DND-41 (cell line): ENCODE measurements around the gene MGA.

Source experiments
- ATAC-seq: fragments of 200-7000 bp; cut with Tn5 transposase; 3 replicates; pipeline ENCODE4 v1.9.1; 2021; ENCODE audit warnings: low read depth; ENCODE audit not compliant: insufficient read depth
- DNase-seq: peaks from one replicate; pipeline ENCODE4 v3.0.0-alpha.2; 2020
- H2AFZ ChIP-seq: 2 replicates; pipeline ENCODE4 v1.6.0; 2012; ENCODE audit warnings: low read depth, low read length
- H3K27ac ChIP-seq: 2 replicates; pipeline ENCODE4 v1.5.1; 2012; ENCODE audit warnings: low read length, inconsistent platforms
- H3K27me3 ChIP-seq: fragments of 200-600 bp; sonication (generic); 2 replicates; pipeline ENCODE4 v1.6.0; 2012; ENCODE audit warnings: low read length, mild to moderate bottlenecking, inconsistent platforms; ENCODE audit not compliant: insufficient read depth, poor library complexity
- H3K36me3 ChIP-seq: 2 replicates; pipeline ENCODE4 v1.5.1; 2012; ENCODE audit warnings: low read length, inconsistent platforms; ENCODE audit not compliant: insufficient read depth
- H3K4me1 ChIP-seq: 2 replicates; pipeline ENCODE4 v1.5.1; 2012; ENCODE audit warnings: mild to moderate bottlenecking, low read length; ENCODE audit not compliant: insufficient read depth
- H3K4me2 ChIP-seq: 2 replicates; pipeline ENCODE4 v1.6.0; 2012; ENCODE audit warnings: mild to moderate bottlenecking, moderate library complexity, low read length, inconsistent platforms; ENCODE audit not compliant: insufficient read depth
- H3K4me3 ChIP-seq, 2 experiments: fragments of 200-600 bp in 1 of 2; shearing (Covaris generic) in 1 of 2; 2 replicates each; pipeline ENCODE4 v1.5.1; 2012 to 2016; ENCODE audit warnings: inconsistent platforms in 2 of 2, low read length in 2 of 2, mild to moderate bottlenecking in 2 of 2, low read depth in 1 of 2, moderate library complexity in 1 of 2
- H3K79me2 ChIP-seq: 2 replicates; pipeline ENCODE4 v1.6.0; 2012; ENCODE audit warnings: low read length, inconsistent platforms; ENCODE audit not compliant: insufficient read depth
- H3K9ac ChIP-seq: 2 replicates; pipeline ENCODE4 v1.6.0; 2012; ENCODE audit warnings: low read depth, mild to moderate bottlenecking, inconsistent platforms, low read length, moderate library complexity
- H3K9me3 ChIP-seq: 2 replicates; pipeline ENCODE4 v1.5.1; 2012; ENCODE audit warnings: low read length, moderate library complexity, mild to moderate bottlenecking, inconsistent platforms; ENCODE audit not compliant: insufficient read depth, severe bottlenecking
- H4K20me1 ChIP-seq: 2 replicates; pipeline ENCODE4 v1.6.0; 2012; ENCODE audit warnings: low read length; ENCODE audit not compliant: insufficient read depth
- EZH2 ChIP-seq: IDR thresholded peaks from 3 replicates; pipeline ENCODE4 v1.6.1; 2012; ENCODE audit warnings: borderline replicate concordance, low read depth, mild to moderate bottlenecking, moderate library complexity, low read length, inconsistent platforms; ENCODE audit not compliant: severe bottlenecking
- TF ChIP-seq, protein P1 (sequence below): IDR thresholded peaks from 2 replicates; pipeline ENCODE4 v1.5.1; 2012; ENCODE audit warnings: borderline replicate concordance, low read length, moderate library complexity, mild to moderate bottlenecking; ENCODE audit not compliant: poor library complexity, severe bottlenecking; ENCODE audit errors: extremely low read depth

MGA gene

DNA sequence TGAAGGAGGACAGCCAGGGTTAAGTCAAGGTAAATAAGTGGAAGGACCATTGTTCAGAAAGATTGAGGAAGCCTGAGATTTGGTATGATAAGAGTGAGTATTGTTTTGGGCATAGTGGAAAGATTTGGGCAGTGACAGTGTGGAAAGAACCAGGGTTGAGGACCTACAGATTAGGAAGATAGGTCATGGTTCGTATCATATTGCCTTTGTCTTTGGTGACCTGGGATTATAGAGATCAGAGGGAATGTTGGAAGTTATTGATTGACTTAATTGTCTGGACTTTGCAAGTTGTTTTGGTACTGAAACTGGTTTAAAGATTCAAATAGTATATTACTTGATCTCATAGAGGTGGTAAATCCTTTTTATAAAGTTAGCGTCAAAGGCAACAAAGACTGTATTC is 23.1 kb upstream of the MGA start:
- Histone ChIP-seq H2AFZ (no peak overlapping the region), H3K36me3 (no peaks in the 10 kb centered on the region), H4K20me1 (no peaks in the 10 kb centered on the region), H3K27ac (no peak overlapping the region), H3K4me1 (no peaks in the 10 kb centered on the region), H3K27me3 (no peaks in the 10 kb centered on the region), H3K4me3 (no peak overlapping the region), H3K9me3 (no peaks in the 10 kb centered on the region), H3K9ac (no peak overlapping the region), H3K4me2 (no peak overlapping the region), H3K79me2 (no peaks in the 10 kb centered on the region; the same call in 1 of the 2 replicates)
- no peak for DNase-seq
- TF ChIP-seq, protein P1, sequence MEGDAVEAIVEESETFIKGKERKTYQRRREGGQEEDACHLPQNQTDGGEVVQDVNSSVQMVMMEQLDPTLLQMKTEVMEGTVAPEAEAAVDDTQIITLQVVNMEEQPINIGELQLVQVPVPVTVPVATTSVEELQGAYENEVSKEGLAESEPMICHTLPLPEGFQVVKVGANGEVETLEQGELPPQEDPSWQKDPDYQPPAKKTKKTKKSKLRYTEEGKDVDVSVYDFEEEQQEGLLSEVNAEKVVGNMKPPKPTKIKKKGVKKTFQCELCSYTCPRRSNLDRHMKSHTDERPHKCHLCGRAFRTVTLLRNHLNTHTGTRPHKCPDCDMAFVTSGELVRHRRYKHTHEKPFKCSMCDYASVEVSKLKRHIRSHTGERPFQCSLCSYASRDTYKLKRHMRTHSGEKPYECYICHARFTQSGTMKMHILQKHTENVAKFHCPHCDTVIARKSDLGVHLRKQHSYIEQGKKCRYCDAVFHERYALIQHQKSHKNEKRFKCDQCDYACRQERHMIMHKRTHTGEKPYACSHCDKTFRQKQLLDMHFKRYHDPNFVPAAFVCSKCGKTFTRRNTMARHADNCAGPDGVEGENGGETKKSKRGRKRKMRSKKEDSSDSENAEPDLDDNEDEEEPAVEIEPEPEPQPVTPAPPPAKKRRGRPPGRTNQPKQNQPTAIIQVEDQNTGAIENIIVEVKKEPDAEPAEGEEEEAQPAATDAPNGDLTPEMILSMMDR = no peak
- ATAC-seq = no peak

DNA sequence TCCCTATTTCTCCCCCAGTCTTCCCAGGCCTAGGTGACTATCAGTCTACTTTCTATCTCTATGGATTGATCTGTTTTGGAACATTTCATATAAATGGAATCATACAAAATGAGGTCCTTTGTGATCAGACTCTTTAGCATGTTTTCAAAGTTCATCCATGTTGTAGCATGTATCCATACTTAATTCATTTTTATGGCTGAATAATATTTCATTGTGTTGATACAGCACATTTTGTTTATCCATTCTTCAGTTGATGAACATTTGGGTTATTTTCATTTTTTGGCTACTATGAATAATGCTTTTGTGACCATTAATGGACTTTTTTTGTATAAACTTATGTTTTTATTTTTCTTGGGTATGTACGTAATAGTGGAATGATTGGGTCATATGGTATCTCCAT is 19.2 kb upstream of the MGA start:
- H3K4me2 ChIP-seq = no peak overlapping the region
- H4K20me1 ChIP-seq = no peaks in the 10 kb centered on the region
- H3K27ac ChIP-seq = no peak overlapping the region
- no peaks in the 10 kb centered on the region for H3K4me1 ChIP-seq
- H3K27me3 ChIP-seq = no peaks in the 10 kb centered on the region
- no peak overlapping the region for H3K9ac ChIP-seq
- no peak overlapping the region for H3K4me3 ChIP-seq
- ATAC-seq = no peak
- TF ChIP-seq, protein P1 = no peak
- no peak for TF ChIP-seq EZH2
- H2AFZ ChIP-seq = no peak overlapping the region
- DNase-seq = no peak
- no peaks in the 10 kb centered on the region for H3K9me3 ChIP-seq
- no peaks in the 10 kb centered on the region; the same call in 1 of the 2 replicates for H3K79me2 ChIP-seq
- no peaks in the 10 kb centered on the region for H3K36me3 ChIP-seq

DNA sequence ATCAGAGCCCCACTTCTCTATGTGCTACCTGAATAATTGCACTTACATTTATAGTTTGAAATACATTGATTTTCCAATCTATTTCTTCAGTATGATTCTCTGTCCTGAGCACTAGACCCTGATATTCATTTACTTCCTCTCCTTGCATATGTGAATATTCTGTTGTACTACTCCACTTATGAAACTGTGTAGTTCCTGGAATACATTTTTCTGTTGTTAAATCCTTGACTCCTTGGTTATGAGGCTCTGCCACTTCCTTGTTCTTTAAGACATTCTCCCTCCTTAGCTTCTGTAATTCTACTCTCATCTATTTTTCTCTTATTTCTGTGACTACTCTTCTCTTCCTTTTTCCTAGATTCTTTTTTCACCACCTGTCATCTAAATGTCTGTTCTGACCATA is 12.9 kb upstream of the MGA start:
- no peak overlapping the region for H3K4me3 ChIP-seq
- H3K27ac ChIP-seq = no peak overlapping the region
- no peak for DNase-seq
- H3K27me3 ChIP-seq = no peaks in the 10 kb centered on the region
- H3K9me3 ChIP-seq = no peaks in the 10 kb centered on the region
- peaks cover 5% of the 10 kb centered on the region; the same call in 1 of the 2 replicates for H3K79me2 ChIP-seq
- H4K20me1 ChIP-seq = no peaks in the 10 kb centered on the region
- no peak overlapping the region for H3K4me2 ChIP-seq
- no peak overlapping the region for H2AFZ ChIP-seq
- H3K36me3 ChIP-seq = no peaks in the 10 kb centered on the region
- TF ChIP-seq EZH2 = no peak
- TF ChIP-seq, protein P1 = no peak
- H3K4me1 ChIP-seq = peaks cover 5% of the 10 kb centered on the region; the same call in 1 of the 2 replicates
- no peak for ATAC-seq
- no peak overlapping the region for H3K9ac ChIP-seq

DNA sequence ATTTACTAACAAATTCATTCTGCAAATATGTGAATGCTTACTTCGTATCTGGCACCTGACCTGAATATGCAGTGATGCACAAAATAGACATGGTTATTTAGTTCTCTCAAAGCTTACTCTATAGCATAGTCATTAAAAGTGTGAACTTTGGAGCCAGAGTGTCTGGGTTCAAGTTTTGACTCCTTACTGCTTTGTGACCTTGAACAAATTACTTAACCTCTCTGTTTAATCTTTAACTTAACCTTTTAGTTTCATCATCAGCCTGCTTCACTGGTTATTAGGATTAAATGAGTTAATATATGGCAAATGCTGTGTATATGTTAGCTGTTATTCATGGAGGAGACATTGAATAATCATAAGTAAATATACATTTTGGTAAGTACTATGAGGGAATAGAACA is 12.1 kb upstream of the MGA start:
- Histone ChIP-seq H3K9me3 (no peaks in the 10 kb centered on the region), H3K4me2 (no peak overlapping the region), H3K9ac (no peak overlapping the region), H3K27ac (no peak overlapping the region), H4K20me1 (no peaks in the 10 kb centered on the region), H3K4me3 (no peak overlapping the region), H3K27me3 (no peaks in the 10 kb centered on the region), H3K4me1 (peaks cover 5% of the 10 kb centered on the region; the same call in 1 of the 2 replicates), H3K36me3 (no peaks in the 10 kb centered on the region), H2AFZ (no peak overlapping the region), H3K79me2 (peaks cover 5% of the 10 kb centered on the region; the same call in 1 of the 2 replicates)
- no peak for DNase-seq
- TF ChIP-seq EZH2 = no peak
- TF ChIP-seq, protein P1 = no peak
- ATAC-seq = no peak
